B cell (primary cell): ENCODE data around the gene C2CD3. TPM values are rescaled to one million over a fixed set of nuclear protein-coding genes. Genes with fewer than 3 reads are reported as not detected.
"Not testable (repeated sequence)": the region's sequence is repeated elsewhere in the genome, so short reads cannot be mapped to it uniquely, and the experiment has no call there.

ENCODE experiments used
- ATAC-seq: fragments of 200-7000 bp; cut with Tn5 transposase; one replicate; pipeline ENCODE4 v1.10.0; 2021; ENCODE audit warnings: low read depth, mild to moderate bottlenecking, moderate number of reproducible peaks, moderate library complexity
- CTCF ChIA-PET: fragments of 350-600 bp; sonication (Branson Sonifier 250); formaldehyde crosslinking; loops from one replicate; lab custom pipeline; 2021; ENCODE audit warnings: antibody characterized with exemption, inconsistent platforms; lab: Charles Lee
- POLR2A ChIA-PET: fragments of 350-600 bp; sonication (Branson Sonifier 250); formaldehyde crosslinking; loops from one replicate; lab custom pipeline; 2021; ENCODE audit warnings: antibody characterized with exemption; lab: Charles Lee
- DNase-seq: peaks from one replicate; pipeline ENCODE4 v3.0.0; 2013
- H2AFZ ChIP-seq: 2 replicates; pipeline ENCODE4 v1.6.1; 2012; ENCODE audit warnings: mild to moderate bottlenecking, low read depth, low read length; ENCODE audit not compliant: insufficient read depth, poor library complexity, severe bottlenecking
- H3K27ac ChIP-seq, 2 donors: 1 replicate in 1 of 2; 2 replicates in 1 of 2; pipeline ENCODE4 v1.5.1; 2012 to 2013; ENCODE audit warnings: low read length in 2 of 2, mild to moderate bottlenecking in 2 of 2, moderate library complexity in 1 of 2
- H3K27me3 ChIP-seq, 4 experiments: fragments of 200-600 bp in 1 of 4; sonication (generic) in 1 of 4; replicated peaks in 1 of 4; 1 replicate in 2 of 4; 2 replicates in 2 of 4; pipeline versions ENCODE4 v1.6.1 to v1.7.0; 2013 to 2016; ENCODE audit warnings: low read length in 3 of 4, mild to moderate bottlenecking in 2 of 4, mixed read lengths in 1 of 4, moderate library complexity in 1 of 4; ENCODE audit not compliant: insufficient read depth in 4 of 4, control insufficient read depth in 3 of 4; ENCODE audit errors: control extremely low read depth in 1 of 4
- H3K36me3 ChIP-seq, 2 experiments: replicated peaks in 1 of 2; 1 replicate in 1 of 2; 2 replicates in 1 of 2; pipeline versions ENCODE4 v1.6.1 to v1.7.1; 2013; ENCODE audit warnings: low read length in 1 of 2; ENCODE audit not compliant: insufficient read depth in 2 of 2, control insufficient read depth in 1 of 2; ENCODE audit errors: control extremely low read depth in 1 of 2, extremely low read depth in 1 of 2
- H3K4me1 ChIP-seq, 2 donors: fragments of 200-600 bp in 1 of 2; sonication (generic) in 1 of 2; 1 replicate in 1 of 2; 2 replicates in 1 of 2; pipeline versions ENCODE4 v1.5.1 to v1.6.1; 2013 to 2017; ENCODE audit warnings: low read length in 2 of 2; ENCODE audit not compliant: control insufficient read depth in 2 of 2, insufficient read depth in 2 of 2
- H3K4me2 ChIP-seq: replicated peaks from 2 replicates; pipeline ENCODE3; 2012; ENCODE audit warnings: mild to moderate bottlenecking, low read depth, low read length; ENCODE audit not compliant: poor library complexity, severe bottlenecking
- H3K4me3 ChIP-seq, 5 experiments: fragments of 200-600 bp in 1 of 5; sonication (generic) in 1 of 5; 1 replicate in 3 of 5; 2 replicates in 2 of 5; pipeline versions ENCODE4 v1.5.1 to v1.7.0; 2011 to 2016; ENCODE audit warnings: low read length in 4 of 5, mild to moderate bottlenecking in 4 of 5, low read depth in 2 of 5, control low read depth in 1 of 5, moderate library complexity in 1 of 5; ENCODE audit not compliant: insufficient read depth in 1 of 5; ENCODE audit errors: control extremely low read depth in 1 of 5, extremely low read depth in 1 of 5
- H3K79me2 ChIP-seq: fragments of 200-600 bp; sonication (generic); one replicate; pipeline ENCODE4 v1.6.0; 2016; ENCODE audit warnings: low read length; ENCODE audit not compliant: control insufficient read depth, insufficient read depth
- H3K9ac ChIP-seq: fragments of 200-600 bp; sonication (generic); 2 replicates; pipeline ENCODE4 v1.6.1; 2017; ENCODE audit warnings: mild to moderate bottlenecking, low read length, moderate library complexity
- H3K9me3 ChIP-seq, 3 donors: one replicate each; pipeline versions ENCODE4 v1.6.1 to v1.7.1; 2013; ENCODE audit warnings: low read length in 2 of 3; ENCODE audit not compliant: control insufficient read depth in 2 of 3, insufficient read depth in 1 of 3; ENCODE audit errors: control extremely low read depth in 1 of 3
- H4K20me1 ChIP-seq: 2 replicates; pipeline ENCODE4 v1.6.0; 2012; ENCODE audit warnings: mild to moderate bottlenecking, low read length; ENCODE audit not compliant: insufficient read depth, control insufficient read depth, poor library complexity, severe bottlenecking
- H3K27ac Mint-ChIP-seq: one replicate; pipeline ENCODE4 v1.8.0; 2021; ENCODE audit warnings: mixed read lengths
- H3K27me3 Mint-ChIP-seq: one replicate; pipeline ENCODE4 v1.8.0; 2021; ENCODE audit warnings: mixed read lengths
- H3K4me1 Mint-ChIP-seq: one replicate; pipeline ENCODE4 v1.8.0; 2021; ENCODE audit warnings: mixed read lengths
- H3K4me3 Mint-ChIP-seq: one replicate; pipeline ENCODE4 v1.8.0; 2021; ENCODE audit warnings: mixed read lengths
- H3K9me3 Mint-ChIP-seq: one replicate; pipeline ENCODE4 v1.8.0; 2022; ENCODE audit warnings: mixed read lengths; ENCODE audit not compliant: insufficient read depth
- CTCF ChIP-seq: fragments of 200-600 bp; IDR thresholded peaks from one replicate; pipeline ENCODE4 v1.8.0; 2022; ENCODE audit warnings: antibody characterized with exemption, mild to moderate bottlenecking
- EZH2 ChIP-seq: IDR thresholded peaks from 2 replicates; pipeline ENCODE4 v1.6.1; 2012; ENCODE audit warnings: borderline replicate concordance, low read depth, mild to moderate bottlenecking, moderate library complexity, low read length; ENCODE audit not compliant: insufficient read depth, poor library complexity, severe bottlenecking
- WGBS: methylation state at CpG from one replicate; pipeline ENCODE4 v1.1.5; 2013; ENCODE audit warnings: missing lambda C conversion rate; ENCODE audit not compliant: insufficient coverage; 5-methylcytosine and 5-hydroxymethylcytosine counted together
- intact Hi-C: fragments of 100-400 bp; cut with micrococcal nuclease; formaldehyde crosslinking; loops from one replicate; pipeline ENCODE4 v1.10.0; 2022
- polyA plus RNA-seq: library from polyadenylated mRNA; depleted of rRNA; stranded (reverse); fragments of >200 nt; gene quantifications from 2 replicates; pipeline ENCODE4 v1.2.3, GENCODE V29; 2012
- total RNA-seq, 2 donors: library from RNA; stranded (reverse); fragments of 120-200 nt in 1 of 2; gene quantifications; 1 replicate in 1 of 2; 2 replicates in 1 of 2; pipeline versions ENCODE4 v1.2.3 to v1.2.4, GENCODE V29; 2013 to 2022

C2CD3 gene
- total and polyA plus RNA-seq, 2 donors (not counting 1 experiment from before 2014, with no cell fraction given): 19.8 to 69.0 TPM

DNA sequence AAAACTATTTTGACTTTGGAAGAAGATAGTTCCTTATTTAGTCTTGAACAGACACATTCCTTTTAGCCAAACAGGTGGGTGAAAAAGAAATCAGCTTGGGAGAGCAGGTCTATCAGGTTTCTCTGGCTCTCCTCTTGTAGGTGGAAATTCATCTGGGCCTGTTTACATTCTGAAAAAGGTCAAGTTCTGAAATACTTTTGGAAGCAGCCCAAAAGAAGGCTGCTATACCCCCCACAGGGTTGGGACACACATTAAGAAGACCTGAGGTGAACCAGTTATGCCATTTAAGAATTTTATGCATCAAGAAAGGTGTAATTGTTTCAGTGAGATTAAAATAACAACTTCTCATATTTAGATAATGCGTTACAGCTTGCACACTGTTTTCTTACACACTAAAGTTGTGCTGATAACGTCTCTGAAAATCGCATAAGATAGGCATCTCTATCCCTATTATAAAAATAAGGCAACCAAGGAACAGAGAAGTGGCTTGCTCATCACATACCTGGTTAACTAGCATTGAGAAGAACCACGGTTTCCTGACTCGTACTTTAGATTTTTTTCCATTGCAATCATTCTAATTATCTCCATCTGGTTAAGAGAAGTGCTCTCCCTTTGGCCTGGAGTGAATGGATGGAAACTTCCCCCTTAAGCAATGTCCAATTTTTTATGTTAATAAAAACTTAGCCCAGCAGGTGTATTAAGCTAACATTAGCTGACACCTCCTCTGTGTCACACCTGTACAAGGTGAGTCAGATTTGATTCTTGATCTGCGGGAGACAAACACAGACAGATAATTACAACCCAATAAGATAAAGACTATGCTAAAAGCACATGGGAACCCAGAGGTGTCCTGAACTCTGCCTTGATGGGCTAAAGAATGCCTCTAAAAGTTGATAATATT, 101.4 kb downstream of the C2CD3 start:
- TF ChIP-seq EZH2: no peak
- no peak for TF ChIP-seq CTCF
- Histone ChIP-seq H3K27me3 (no peaks in the 10 kb centered on the region), H3K4me3 (no peak overlapping the region), H4K20me1 (no peaks in the 10 kb centered on the region), H3K9me3 (no peaks in the 10 kb centered on the region), H3K36me3 (peaks cover 12 to 45% of the 10 kb centered on the region in 2 experiments), H3K4me1 (no peaks in the 10 kb centered on the region), H3K79me2 (peaks cover 4% of the 10 kb centered on the region), H3K9ac (no peak overlapping the region), H3K4me2 (no peak overlapping the region), H3K27ac (no peak overlapping the region), H2AFZ (no peak overlapping the region)
- Mint-ChIP-seq H3K4me3 (no peak overlapping the region), H3K27me3 (no peaks in the 10 kb centered on the region), H3K27ac (no peak overlapping the region), H3K9me3 (no peaks in the 10 kb centered on the region), H3K4me1 (no peaks in the 10 kb centered on the region)
- DNase-seq (no peak), ATAC-seq (no peak)
- intact Hi-C loops: no loop called here
- POLR2A ChIA-PET: no interaction called here
- WGBS: 100% methylated on average over 3 of the region's 6 CpGs
- CTCF ChIA-PET: no interaction called here

DNA sequence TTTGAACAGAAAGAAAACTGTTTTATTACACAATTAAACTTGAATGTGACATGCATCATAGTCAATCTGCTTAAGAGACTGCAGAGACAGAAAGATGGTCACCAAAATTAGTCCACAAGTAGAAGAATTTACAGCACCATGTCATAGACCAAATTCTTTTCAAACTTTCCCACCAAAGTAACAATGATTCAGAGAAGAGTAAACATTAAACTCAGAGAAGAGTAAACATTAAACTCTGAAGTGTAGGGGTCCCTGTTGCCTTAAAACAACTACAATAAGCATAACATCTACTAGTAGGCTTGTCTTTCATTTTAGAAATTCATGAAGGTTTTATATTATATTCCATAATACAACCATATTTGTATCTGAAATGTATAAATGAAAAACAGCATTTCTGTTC, 104.1 kb downstream of the C2CD3 start:
- ATAC-seq, H4K20me1 ChIP-seq, intact Hi-C loops, H3K27ac ChIP-seq, H2AFZ ChIP-seq, H3K4me3 Mint-ChIP-seq, POLR2A ChIA-PET, H3K4me3 ChIP-seq, H3K27me3 ChIP-seq, H3K4me2 ChIP-seq, H3K4me1 ChIP-seq, H3K9ac ChIP-seq, H3K9me3 ChIP-seq, H3K27ac Mint-ChIP-seq, H3K79me2 ChIP-seq, H3K27me3 Mint-ChIP-seq, H3K9me3 Mint-ChIP-seq, DNase-seq: not testable (repeated sequence)
- CTCF ChIA-PET: interaction anchor here (0.7 kb wide), 1 partner anchor 82 kb away, joined by 4 read pairs; no protein-coding TSS in a partner anchor
- peaks cover 17% of the 10 kb centered on the region for H3K4me1 Mint-ChIP-seq
- H3K36me3 ChIP-seq: peaks cover 7 to 25% of the 10 kb centered on the region in 2 experiments

DNA sequence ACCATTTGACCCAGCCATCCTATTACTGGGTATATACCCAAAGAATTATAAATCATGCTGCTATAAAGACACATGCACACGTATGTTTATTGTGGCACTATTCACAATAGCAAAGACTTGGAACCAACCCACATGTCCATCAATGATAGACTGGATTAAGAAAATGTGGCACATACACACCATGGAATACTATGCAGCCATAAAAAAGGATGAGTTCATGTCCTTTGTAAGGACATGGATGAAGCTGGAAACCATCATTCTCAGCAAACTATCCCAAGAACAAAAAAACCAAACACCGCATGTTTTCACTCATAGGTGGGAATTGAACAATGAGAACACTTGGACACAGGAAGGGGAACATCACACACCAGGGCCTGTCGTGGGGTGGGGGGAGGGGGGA, 105.3 kb downstream of the C2CD3 start:
- H3K4me2 ChIP-seq, CTCF ChIA-PET: not testable (repeated sequence)

More for the DNA sequence above, 105.3 kb downstream of the C2CD3 start:
- H3K27me3 Mint-ChIP-seq, H3K9me3 ChIP-seq, H3K4me3 Mint-ChIP-seq, intact Hi-C loops, ATAC-seq, H3K4me1 ChIP-seq, H3K27ac ChIP-seq, H3K4me3 ChIP-seq, H4K20me1 ChIP-seq, H3K79me2 ChIP-seq, H3K9ac ChIP-seq, POLR2A ChIA-PET, H2AFZ ChIP-seq, DNase-seq, H3K27ac Mint-ChIP-seq, H3K27me3 ChIP-seq, H3K9me3 Mint-ChIP-seq: not testable (repeated sequence)
- no CpG with 5 or more reads among the region's 3 CpGs for WGBS
- H3K4me1 Mint-ChIP-seq: peaks cover 17% of the 10 kb centered on the region
- peaks cover 2 to 17% of the 10 kb centered on the region in 2 experiments for H3K36me3 ChIP-seq
